ENCODE data around the gene PWP2. TPM values are rescaled to one million over a fixed set of nuclear protein-coding genes. Genes with fewer than 3 reads are reported as not detected.
"Not testable (repeated sequence)": the region's sequence is repeated elsewhere in the genome, so short reads cannot be mapped to it uniquely, and the experiment has no call there.

The PWP2 gene
- total RNA-seq, 1 experiment from 2014 or later = 6.8 TPM

DNA sequence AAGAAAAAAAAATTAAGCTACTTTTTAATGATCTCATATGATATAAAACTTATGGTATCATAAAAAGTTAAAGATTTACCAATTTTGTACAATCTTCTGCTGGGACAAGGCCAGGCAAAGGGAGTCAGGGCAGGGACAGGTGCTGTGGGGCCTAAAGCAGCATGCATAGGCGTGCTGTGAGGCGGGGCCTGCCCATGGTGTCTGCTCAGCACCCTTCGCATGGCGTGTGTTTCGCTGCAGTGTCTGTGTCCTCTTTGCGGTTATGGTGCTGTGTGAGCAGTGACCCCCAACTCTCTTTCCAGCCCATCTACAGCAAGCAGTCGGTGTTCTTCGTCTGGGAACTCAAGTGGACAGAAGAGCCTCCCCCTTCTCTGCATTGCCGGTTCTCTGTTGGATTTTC, 13.4 kb upstream of the PWP2 start:
- ChIA-PET CTCF (no interaction called here), POLR2A (interaction anchor here (0.6 kb wide), 1 partner anchor 19 kb away, joined by 3 read pairs; no protein-coding TSS in a partner anchor)
- Histone ChIP-seq H3K27me3 (ENCODE audit: control insufficient read depth, insufficient read depth, low read length) (no peaks in the 10 kb centered on the region), H3K36me3 (ENCODE audit: control insufficient read depth, insufficient read depth, low read length) (no peaks in the 10 kb centered on the region; the same call in 1 of the 2 replicates), H3K4me1 (ENCODE audit: control insufficient read depth, insufficient read depth, low read length) (no peaks in the 10 kb centered on the region), H3K9me3 (ENCODE audit: control insufficient read depth, insufficient read depth, low read depth, low read length) (no peaks in the 10 kb centered on the region), H3K4me3 (ENCODE audit: low read depth in 2 of 2, low read length in 2 of 2) (no peak overlapping the region), H3K27ac (ENCODE audit: low read length) (no peak overlapping the region)
- in situ Hi-C loops (cut with HindIII; ENCODE audit: low pct_unique_long_range_greater_than_20kb, low sequenced_read_pairs) = no loop called here
- intact Hi-C loops (cut with micrococcal nuclease; ENCODE audit: unreplicated experiment) = no loop called here
- BruUV-seq (replicated peaks) = no TSS peak
- TF ChIP-seq, protein P1, sequence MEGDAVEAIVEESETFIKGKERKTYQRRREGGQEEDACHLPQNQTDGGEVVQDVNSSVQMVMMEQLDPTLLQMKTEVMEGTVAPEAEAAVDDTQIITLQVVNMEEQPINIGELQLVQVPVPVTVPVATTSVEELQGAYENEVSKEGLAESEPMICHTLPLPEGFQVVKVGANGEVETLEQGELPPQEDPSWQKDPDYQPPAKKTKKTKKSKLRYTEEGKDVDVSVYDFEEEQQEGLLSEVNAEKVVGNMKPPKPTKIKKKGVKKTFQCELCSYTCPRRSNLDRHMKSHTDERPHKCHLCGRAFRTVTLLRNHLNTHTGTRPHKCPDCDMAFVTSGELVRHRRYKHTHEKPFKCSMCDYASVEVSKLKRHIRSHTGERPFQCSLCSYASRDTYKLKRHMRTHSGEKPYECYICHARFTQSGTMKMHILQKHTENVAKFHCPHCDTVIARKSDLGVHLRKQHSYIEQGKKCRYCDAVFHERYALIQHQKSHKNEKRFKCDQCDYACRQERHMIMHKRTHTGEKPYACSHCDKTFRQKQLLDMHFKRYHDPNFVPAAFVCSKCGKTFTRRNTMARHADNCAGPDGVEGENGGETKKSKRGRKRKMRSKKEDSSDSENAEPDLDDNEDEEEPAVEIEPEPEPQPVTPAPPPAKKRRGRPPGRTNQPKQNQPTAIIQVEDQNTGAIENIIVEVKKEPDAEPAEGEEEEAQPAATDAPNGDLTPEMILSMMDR (IDR thresholded peaks at IDR 0.05) = no peak
- no peak for TF ChIP-seq TCF7L2 (IDR thresholded peaks at IDR 0.05; ENCODE audit: low read depth, low read length)
- TF ChIP-seq POLR2AphosphoS5 (IDR thresholded peaks at IDR 0.05; ENCODE audit: low read depth, low read length) = no peak
- no peak for TF ChIP-seq REST (IDR thresholded peaks at IDR 0.05; ENCODE audit: insufficient read depth in 1 of 2, low read depth in 2 of 2, low read length in 1 of 2)
- no peak for TF ChIP-seq SIN3A (IDR thresholded peaks at IDR 0.05; ENCODE audit: borderline replicate concordance, insufficient read depth, low read depth, low read length)
- ATAC-seq (no peak), DNase-seq (ENCODE audit: low read depth, low spot score) (no peak)

DNA sequence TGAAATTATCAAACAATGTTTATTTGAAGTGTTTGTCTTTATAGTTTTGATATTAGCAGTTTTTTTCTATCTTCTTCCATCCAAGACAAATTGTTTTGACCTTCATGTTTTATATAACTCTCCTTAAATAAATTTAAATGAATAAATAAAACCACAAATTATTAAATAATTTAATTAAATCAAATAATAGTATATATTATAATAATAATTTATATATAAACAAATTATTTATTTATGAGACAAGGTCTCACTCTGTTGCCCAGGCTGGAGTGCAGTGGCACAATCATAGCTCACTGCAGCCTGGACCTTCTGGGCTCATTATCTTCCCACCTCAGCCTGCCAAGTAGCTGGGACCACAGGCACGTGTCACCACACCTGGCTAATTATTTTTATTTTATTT, 12.4 kb upstream of the PWP2 start:
- TF ChIP-seq REST (IDR thresholded peaks at IDR 0.05; ENCODE audit: insufficient read depth in 1 of 2, low read depth in 2 of 2, low read length in 1 of 2) = no peak
- no peak for TF ChIP-seq POLR2AphosphoS5 (IDR thresholded peaks at IDR 0.05; ENCODE audit: low read depth, low read length)
- no peak for TF ChIP-seq TCF7L2 (IDR thresholded peaks at IDR 0.05; ENCODE audit: low read depth, low read length)
- TF ChIP-seq SIN3A (IDR thresholded peaks at IDR 0.05; ENCODE audit: borderline replicate concordance, insufficient read depth, low read depth, low read length) = no peak
- TF ChIP-seq, protein P1 (IDR thresholded peaks at IDR 0.05) = no peak
- H3K4me3 ChIP-seq (ENCODE audit: low read depth in 2 of 2, low read length in 2 of 2) = no peak overlapping the region
- H3K4me1 ChIP-seq (ENCODE audit: control insufficient read depth, insufficient read depth, low read length) = no peaks in the 10 kb centered on the region
- no peaks in the 10 kb centered on the region for H3K27me3 ChIP-seq (ENCODE audit: control insufficient read depth, insufficient read depth, low read length)
- no peaks in the 10 kb centered on the region; the same call in 1 of the 2 replicates for H3K36me3 ChIP-seq (ENCODE audit: control insufficient read depth, insufficient read depth, low read length)
- POLR2A ChIA-PET = no interaction called here
- intact Hi-C loops (cut with micrococcal nuclease; ENCODE audit: unreplicated experiment) (no loop called here), in situ Hi-C loops (cut with HindIII; ENCODE audit: low pct_unique_long_range_greater_than_20kb, low sequenced_read_pairs) (no loop called here)
- no peaks in the 10 kb centered on the region for H3K9me3 ChIP-seq (ENCODE audit: control insufficient read depth, insufficient read depth, low read depth, low read length)
- CTCF ChIA-PET = no interaction called here
- DNase-seq (ENCODE audit: low read depth, low spot score) = no peak
- H3K27ac ChIP-seq (ENCODE audit: low read length) = no peak overlapping the region
- BruUV-seq (replicated peaks) = no TSS peak
- no peak for ATAC-seq

- BruUV-seq (replicated peaks); H3K9me3 ChIP-seq (ENCODE audit: control insufficient read depth, insufficient read depth, low read depth, low read length); intact Hi-C loops (cut with micrococcal nuclease; ENCODE audit: unreplicated experiment); H3K4me3 ChIP-seq (ENCODE audit: low read depth in 2 of 2, low read length in 2 of 2); POLR2A ChIA-PET; ATAC-seq; H3K27me3 ChIP-seq (ENCODE audit: control insufficient read depth, insufficient read depth, low read length); DNase-seq (ENCODE audit: low read depth, low spot score); H3K36me3 ChIP-seq (ENCODE audit: control insufficient read depth, insufficient read depth, low read length); in situ Hi-C loops (cut with HindIII; ENCODE audit: low pct_unique_long_range_greater_than_20kb, low sequenced_read_pairs); CTCF ChIA-PET; H3K27ac ChIP-seq (ENCODE audit: low read length); H3K4me1 ChIP-seq (ENCODE audit: control insufficient read depth, insufficient read depth, low read length): not testable (repeated sequence)
These were observed 8.7 kb upstream of the PWP2 start for GRCh38 chr21:44098507-44098906.

- CTCF ChIA-PET; BruUV-seq (replicated peaks): not testable (repeated sequence)
These were observed 8.2 kb upstream of the PWP2 start for GRCh38 chr21:44098964-44099363.

More at GRCh38 chr21:44098964-44099363, 8.2 kb upstream of the PWP2 start:
- H3K4me3 ChIP-seq (ENCODE audit: low read depth in 2 of 2, low read length in 2 of 2); intact Hi-C loops (cut with micrococcal nuclease; ENCODE audit: unreplicated experiment); H3K36me3 ChIP-seq (ENCODE audit: control insufficient read depth, insufficient read depth, low read length); in situ Hi-C loops (cut with HindIII; ENCODE audit: low pct_unique_long_range_greater_than_20kb, low sequenced_read_pairs); H3K27ac ChIP-seq (ENCODE audit: low read length); DNase-seq (ENCODE audit: low read depth, low spot score); H3K9me3 ChIP-seq (ENCODE audit: control insufficient read depth, insufficient read depth, low read depth, low read length); ATAC-seq; H3K27me3 ChIP-seq (ENCODE audit: control insufficient read depth, insufficient read depth, low read length); POLR2A ChIA-PET; H3K4me1 ChIP-seq (ENCODE audit: control insufficient read depth, insufficient read depth, low read length): not testable (repeated sequence)

Measured in Panc1 (cell line).